Sigmoid colon (tissue), 7 donors: ENCODE measurements around the gene CDHR2. TPM values are rescaled to one million over a fixed set of nuclear protein-coding genes. Genes with fewer than 3 reads are reported as not detected.

ENCODE experiments used
- DNase-seq: peaks from one replicate; pipeline ENCODE4 v3.0.0-alpha.2; 2019
- H3K27ac ChIP-seq, 4 donors: fragments of 200-600 bp; sonication (generic); one replicate each; pipeline ENCODE4 v1.5.1; 2016 to 2019; ENCODE audit warnings: mild to moderate bottlenecking in 1 of 4
- H3K27me3 ChIP-seq, 3 donors: fragments of 200-600 bp; sonication (generic); one replicate each; pipeline ENCODE4 v1.5.1; 2019; ENCODE audit warnings: mild to moderate bottlenecking in 1 of 3
- H3K36me3 ChIP-seq, 4 donors: fragments of 200-600 bp; sonication (generic); one replicate each; pipeline ENCODE4 v1.5.1; 2016 to 2019
- H3K4me1 ChIP-seq, 4 donors: fragments of 200-600 bp; sonication (generic); one replicate each; pipeline ENCODE4 v1.5.1; 2017 to 2019
- H3K4me3 ChIP-seq, 4 donors: fragments of 200-600 bp; sonication (generic); one replicate each; pipeline ENCODE4 v1.5.1; 2017 to 2019; ENCODE audit warnings: mild to moderate bottlenecking in 2 of 4, moderate library complexity in 1 of 4
- H3K9me3 ChIP-seq, 4 donors: fragments of 200-600 bp in 3 of 4; sonication (generic) in 3 of 4; one replicate each; pipeline versions ENCODE4 v1.5.1 to v1.6.1; 2013 to 2019
- CTCF ChIP-seq, 4 experiments: fragments of 450-650 bp in 3 of 4; fragments of 200-600 bp in 1 of 4; IDR thresholded peaks; one replicate each; pipeline ENCODE4 v1.5.1; 2016 to 2019; ENCODE audit warnings: antibody characterized with exemption in 4 of 4, mild to moderate bottlenecking in 3 of 4, moderate library complexity in 2 of 4
- EP300 ChIP-seq, 4 donors: sonication (generic); formaldehyde crosslinking; IDR thresholded peaks; one replicate each; pipeline ENCODE4 v1.6.1; 2017; ENCODE audit warnings: antibody characterized with exemption in 4 of 4
- POLR2A ChIP-seq, 2 donors: fragments of 450-650 bp; IDR thresholded peaks; one replicate each; pipeline ENCODE4 v1.6.1; 2016; ENCODE audit warnings: antibody characterized with exemption in 2 of 2, mild to moderate bottlenecking in 2 of 2, moderate library complexity in 2 of 2
- POLR2AphosphoS5 ChIP-seq, 4 donors: sonication (generic); formaldehyde crosslinking; IDR thresholded peaks; one replicate each; pipeline ENCODE4 v1.6.1; 2017; ENCODE audit warnings: antibody characterized with exemption in 4 of 4
- WGBS, 2 donors: extraction: QIAGEN DNeasy Blood & Tissue Kit; methylation state at CpG; one replicate each; pipeline ENCODE4 v1.1.7; 2013; 5-methylcytosine and 5-hydroxymethylcytosine counted together
- intact Hi-C: fragments of 100-400 bp; cut with DNase I; formaldehyde crosslinking; loops from one replicate; pipeline ENCODE4 v1.15.1; 2023
- polyA plus RNA-seq, 3 donors: library from polyadenylated mRNA; stranded (reverse); fragments of 200-250 nt; gene quantifications; one replicate each; pipeline ENCODE4 v1.2.3, GENCODE V29; 2013
- total RNA-seq, 4 donors: library from RNA; depleted of rRNA; stranded (reverse); fragments of >200 nt; gene quantifications; one replicate each; pipeline ENCODE4 v1.1.0, GENCODE V29; 2016
- donor health status: healthy with polysubstance abuse.
- donor health status: Bipolar disorder and iron deficiency.
- donor health status: healthy.

Gene CDHR2
- total and polyA plus RNA-seq, 7 donors, result 0.71 to 57.9 (median 9.6) TPM; not detected in 2

- Histone ChIP-seq H3K27me3 (peaks cover 0 to 7% (median 0%) of the 10 kb centered on the region in 3 donors), H3K36me3 (no peaks in the 10 kb centered on the region), H3K4me3 (no peak overlapping the region), H3K9me3 (no peaks in the 10 kb centered on the region), H3K27ac (no peak overlapping the region), H3K4me1 (peaks cover 0 to 8% (median 0%) of the 10 kb centered on the region in 4 donors)
- no peak for DNase-seq
- WGBS, 2 donors, result 58 to 71% methylated on average over 4 of the region's 4 CpGs
- intact Hi-C loops, result no loop called here
- TF ChIP-seq CTCF (IDR thresholded peaks at IDR 0.05) (no peak), EP300 (IDR thresholded peaks at IDR 0.05) (no peak), POLR2AphosphoS5 (IDR thresholded peaks at IDR 0.05) (no peak), POLR2A (IDR thresholded peaks at IDR 0.05) (no peak)
Observed at GRCh38 chr5:176637556-176637955, 88.4 kb downstream of the CDHR2 start.

- TF ChIP-seq POLR2AphosphoS5 (IDR thresholded peaks at IDR 0.05) (no peak), CTCF (IDR thresholded peaks at IDR 0.05) (no peak), POLR2A (IDR thresholded peaks at IDR 0.05) (no peak), EP300 (IDR thresholded peaks at IDR 0.05) (no peak)
Observed at GRCh38 chr5:176638437-176638836, 89.3 kb downstream of the CDHR2 start.

GRCh38 chr5:176639208-176639607, 90.1 kb downstream of the CDHR2 start:
- 56 to 58% methylated on average over 4 of the region's 4 CpGs for WGBS, 2 donors
- no peak overlapping the region for H3K4me3 ChIP-seq
- no peaks in the 10 kb centered on the region for H3K27me3 ChIP-seq
- H3K4me1 ChIP-seq, result peaks cover 0 to 8% (median 0%) of the 10 kb centered on the region in 4 donors
- no peaks in the 10 kb centered on the region for H3K9me3 ChIP-seq
- TF ChIP-seq CTCF (IDR thresholded peaks at IDR 0.05) (no peak), POLR2AphosphoS5 (IDR thresholded peaks at IDR 0.05) (no peak), POLR2A (IDR thresholded peaks at IDR 0.05) (no peak), EP300 (IDR thresholded peaks at IDR 0.05) (no peak)
- no peak for DNase-seq
- intact Hi-C loops, result no loop called here
- no peaks in the 10 kb centered on the region for H3K36me3 ChIP-seq
- peak overlapping the region in 1 of 4 donors; percentile 55 for H3K27ac ChIP-seq

More at GRCh38 chr5:176638437-176638836, 89.3 kb downstream of the CDHR2 start:
- DNase-seq, result no peak
- WGBS, 2 donors, result 93 to 95% methylated on average over 3 of the region's 3 CpGs
- H3K4me3 ChIP-seq, result no peak overlapping the region
- intact Hi-C loops, result no loop called here
- H3K27me3 ChIP-seq, result no peaks in the 10 kb centered on the region
- H3K4me1 ChIP-seq, result peaks cover 0 to 8% (median 0%) of the 10 kb centered on the region in 4 donors
- H3K9me3 ChIP-seq, result no peaks in the 10 kb centered on the region
- no peak overlapping the region for H3K27ac ChIP-seq
- H3K36me3 ChIP-seq, result no peaks in the 10 kb centered on the region

- no peak overlapping the region for H3K4me3 ChIP-seq
- no peaks in the 10 kb centered on the region for H3K27me3 ChIP-seq
- peak overlapping the region in 2 of 4 donors; percentile 36 to 55 for H3K27ac ChIP-seq
- H3K36me3 ChIP-seq, result no peaks in the 10 kb centered on the region
- peaks cover 0 to 8% (median 0%) of the 10 kb centered on the region in 4 donors for H3K4me1 ChIP-seq
- no peaks in the 10 kb centered on the region for H3K9me3 ChIP-seq
- WGBS, 2 donors, result 72% methylated on average over 4 of the region's 4 CpGs
- TF ChIP-seq POLR2AphosphoS5 (IDR thresholded peaks at IDR 0.05) (peak in 2 of 4 donors; percentile 26 to 34), POLR2A (IDR thresholded peaks at IDR 0.05) (no peak)
- intact Hi-C loops, result loop anchor here (10.0 kb wide), 3 partner anchors 65 to 375 kb away; partner anchors contain the start of genes HIGD2A and NOP16
- peak; percentile 84 for DNase-seq
Observed at GRCh38 chr5:176639981-176640380, 90.8 kb downstream of the CDHR2 start.

- TF ChIP-seq CTCF (IDR thresholded peaks at IDR 0.05), result no peak
- no peak for TF ChIP-seq POLR2A (IDR thresholded peaks at IDR 0.05)
- no peak for TF ChIP-seq EP300 (IDR thresholded peaks at IDR 0.05)
- TF ChIP-seq POLR2AphosphoS5 (IDR thresholded peaks at IDR 0.05), result no peak
- intact Hi-C loops, result loop anchor here (10.0 kb wide), 3 partner anchors 66 to 374 kb away; partner anchors contain the start of genes HIGD2A and NOP16
- Histone ChIP-seq H3K36me3 (no peaks in the 10 kb centered on the region), H3K27ac (peak overlapping the region in 2 of 4 donors; percentile 36 to 38), H3K4me1 (peaks cover 0 to 8% (median 0%) of the 10 kb centered on the region in 4 donors), H3K9me3 (no peaks in the 10 kb centered on the region), H3K27me3 (no peaks in the 10 kb centered on the region), H3K4me3 (no peak overlapping the region)
- 75 to 85% methylated on average over 4 of the region's 4 CpGs for WGBS, 2 donors
- no peak for DNase-seq
Observed at GRCh38 chr5:176640616-176641015, 91.5 kb downstream of the CDHR2 start.
